Measurements from ENCODE around the gene CACYBP. TPM values are rescaled to one million over a fixed set of nuclear protein-coding genes. Genes with fewer than 3 reads are reported as not detected.

The CACYBP gene
- total and polyA plus RNA-seq, 2 of the 13 experiments (the other 11 are each of a cell fraction or from before 2014, with no cell fraction given) = 18.4 to 183 TPM

- ChIA-PET POLR2A (interaction anchor here (1.2 to 3.8 kb wide), 8 partner anchors 8 to 1207 kb away, joined by 3 to 124 read pairs (median 6); partner anchors contain the start of genes COP1 and MRPS14), CTCF (ENCODE audit: low intra/inter-chr PET ratio, low total read pairs) (no interaction called here)
- H4K20me1 ChIP-seq (ENCODE audit: insufficient read depth, low read length) = peaks cover 4% of the 10 kb centered on the region; the same call in 1 of the 2 replicates
- peak overlapping the region; percentile 98 for H3K27ac ChIP-seq (ENCODE audit: extremely low read length, insufficient read depth, low read length)
- peak overlapping the region; percentile 74 to 92 (median 78) for H3K4me3 ChIP-seq (replicated peaks in 1 of 3; ENCODE audit: insufficient read depth in 1 of 3, low read depth in 2 of 3, low read length in 3 of 3)
- in situ Hi-C loops (cut with HindIII; ENCODE audit: extremely low pct_ligation_motif_present, low pct_unique_long_range_greater_than_20kb) (no loop called here), intact Hi-C loops (cut with micrococcal nuclease; ENCODE audit: unreplicated experiment) (no loop called here)
- WGBS (ENCODE audit: low lambda C conversion rate) = under 1% methylated on average over 5 of the region's 5 CpGs
- peak overlapping the region; percentile 72 for H3K4me2 ChIP-seq (ENCODE audit: low read depth, low read length)
- no peaks in the 10 kb centered on the region; a peak in 1 of 5 replicates for H3K27me3 ChIP-seq (ENCODE audit: control insufficient read depth in 1 of 2, insufficient read depth in 2 of 2, low read length in 2 of 2)
- ATAC-seq (no peak), DNase-seq (ENCODE audit: low spot score) (no peak), FAIRE-seq (no peak)
- peak overlapping the region; percentile 98 for H3K9ac ChIP-seq (ENCODE audit: insufficient read depth, low read depth, low read length)
- no TSS peak for BruUV-seq (replicated peaks)
- H3K9me3 ChIP-seq (ENCODE audit: low read length) = no peaks in the 10 kb centered on the region
- H3K36me3 ChIP-seq (replicated peaks in 1 of 2; ENCODE audit: control insufficient read depth in 1 of 2, insufficient read depth in 2 of 2, low read length in 2 of 2) = peaks cover 0 to 11% of the 10 kb centered on the region in 2 experiments; a peak in 2 of 5 replicates
- H3K79me2 ChIP-seq (ENCODE audit: insufficient read depth, low read length) = peaks cover 56% of the 10 kb centered on the region
- no peak overlapping the region for H2AFZ ChIP-seq (ENCODE audit: low read length)
- H3K4me1 ChIP-seq (ENCODE audit: insufficient read depth, low read length) = peaks cover 56% of the 10 kb centered on the region
- TF ChIP-seq HNRNPUL1 (IDR thresholded peaks at IDR 0.05; ENCODE audit: low read depth, low read length) = no peak
- TF ChIP-seq CSRNP2 (CRISPR knock-in tag; conservative IDR thresholded peaks at IDR 0.05; ENCODE audit: low read depth) = no peak
- TF ChIP-seq KDM1A (CRISPR knock-in tag; IDR thresholded peaks at IDR 0.05) = peak; percentile 3; the same call in 1 of the 2 replicates
- TF ChIP-seq SYNCRIP (IDR thresholded peaks at IDR 0.05; ENCODE audit: insufficient read depth, low read depth, low read length) = no peak
- no peak for TF ChIP-seq ZNF20 (CRISPR knock-in tag; IDR thresholded peaks at IDR 0.05)
These were observed 995 bp downstream of the CACYBP start for GRCh38 chr1:175000697-175001187.

All from HepG2 (cell line).